GM19324 (cell line): ENCODE results near the gene CKB.

Experiments used
- ATAC-seq: cut with Tn5 transposase; IDR thresholded peaks from one replicate; pipeline ENCODE4 v1.9.1; 2021; ENCODE audit warnings: mild to moderate bottlenecking, moderate library complexity; ENCODE audit not compliant: unreplicated experiment, low FRiP score

The CKB gene

DNA sequence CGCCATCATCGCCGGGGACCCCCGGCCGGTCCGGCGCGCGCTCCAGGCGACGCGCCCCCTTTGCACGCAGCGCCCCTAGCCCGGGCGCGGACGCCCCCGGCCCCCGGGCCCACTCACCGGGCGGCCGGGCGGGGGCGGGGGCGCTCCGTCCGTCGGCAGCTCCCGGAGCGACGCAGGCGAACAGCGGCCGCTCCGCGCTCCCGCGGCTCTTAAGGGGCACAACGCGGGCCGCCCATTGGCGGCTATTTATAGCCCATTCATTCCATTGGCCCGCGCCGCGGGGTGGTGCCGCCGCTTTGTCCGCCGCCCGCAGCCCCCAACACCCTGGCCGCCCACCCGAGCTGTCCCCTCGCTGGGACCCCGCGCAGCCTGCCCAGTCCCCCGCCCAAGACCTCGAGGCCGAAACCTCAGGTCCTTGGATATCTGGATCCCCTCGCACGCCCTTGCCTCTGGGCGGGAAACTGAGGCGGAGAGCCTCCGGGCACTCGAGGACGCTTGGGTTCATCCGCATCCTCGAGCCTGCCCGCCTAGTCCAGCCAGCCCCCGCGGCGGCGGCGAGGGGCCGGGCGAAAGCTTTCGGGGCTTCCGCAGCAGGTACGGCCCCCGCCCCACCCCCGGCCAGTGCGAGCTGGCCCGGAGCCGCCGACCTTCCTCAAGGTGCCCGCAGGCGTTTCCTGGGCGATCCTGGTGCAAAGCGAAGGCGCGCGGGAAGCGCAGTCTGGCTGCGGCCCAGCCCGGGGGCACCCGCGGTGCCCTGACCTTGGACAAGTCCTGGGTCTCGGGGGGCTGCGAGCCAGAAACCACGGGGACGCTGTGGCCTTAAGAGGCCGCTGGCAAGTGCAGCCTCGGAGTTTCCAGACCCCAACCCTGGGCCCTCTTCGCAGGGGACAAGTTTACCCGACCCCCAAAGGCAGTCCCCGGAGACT lies at the start of gene CKB:
Gene CKB (minus strand): TSS at position 182 of the 926 bp plus-strand sequence. CDS start 337 bp downstream, outside the sequence.
- no peak for ATAC-seq

- ATAC-seq = no peak
Measured at GRCh38 chr14:103569408-103569807, 46.8 kb upstream of the CKB start.

- ATAC-seq = no peak
Measured at GRCh38 chr14:103568952-103569351, 46.3 kb upstream of the CKB start.

GRCh38 chr14:103563844-103564505 lies 41.3 kb upstream of the CKB start:
- no peak for ATAC-seq

DNA sequence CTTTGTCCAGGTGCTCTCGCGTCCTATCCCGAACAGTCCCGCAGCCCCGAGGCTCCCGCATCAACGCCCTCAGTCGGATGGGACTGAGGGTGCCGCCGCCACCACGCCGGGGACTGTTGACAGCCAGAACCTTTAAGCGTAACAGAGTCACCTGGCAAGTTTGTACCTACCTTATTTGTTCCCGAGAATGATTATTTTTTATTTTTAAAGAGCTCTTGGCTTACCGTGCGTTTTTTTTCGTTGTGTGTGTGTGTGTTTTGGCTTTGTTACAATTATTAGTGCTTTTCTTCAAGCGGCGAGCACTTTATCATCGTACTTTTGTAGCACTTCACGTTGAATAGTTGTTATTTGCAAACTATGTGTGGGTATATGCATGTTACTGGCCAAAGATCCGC lies 40.6 kb upstream of the CKB start:
- no peak for ATAC-seq

GRCh38 chr14:103562429-103563225 lies 40.0 kb upstream of the CKB start, which contains the start of the genes BAG5 and COA8:
Gene BAG5, minus strand, starts transcription at chr14:103562657. Its CDS starts 1,493 bp downstream, at chr14:103561164.
Gene COA8, plus strand, starts transcription at chr14:103562960. Its CDS starts 42 bp downstream, at chr14:103563002.
- ATAC-seq = peak; percentile 86

DNA sequence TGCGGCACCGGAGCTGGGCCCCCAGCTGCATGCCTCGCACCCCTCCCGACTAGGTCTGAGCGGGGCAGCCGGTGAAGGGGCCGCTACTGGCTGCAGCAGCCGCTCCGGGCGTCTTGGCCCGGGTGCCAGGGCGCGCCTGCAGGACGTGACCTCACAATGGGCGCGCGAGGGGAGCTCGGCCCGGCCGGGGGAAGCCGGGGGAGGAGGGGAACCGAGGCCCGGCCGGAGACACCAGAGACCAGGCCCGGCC lies 39.5 kb upstream of the CKB start:
- peak; percentile 25 for ATAC-seq

- ATAC-seq = no peak
Measured at GRCh38 chr14:103561381-103562178, 39.0 kb upstream of the CKB start.

DNA sequence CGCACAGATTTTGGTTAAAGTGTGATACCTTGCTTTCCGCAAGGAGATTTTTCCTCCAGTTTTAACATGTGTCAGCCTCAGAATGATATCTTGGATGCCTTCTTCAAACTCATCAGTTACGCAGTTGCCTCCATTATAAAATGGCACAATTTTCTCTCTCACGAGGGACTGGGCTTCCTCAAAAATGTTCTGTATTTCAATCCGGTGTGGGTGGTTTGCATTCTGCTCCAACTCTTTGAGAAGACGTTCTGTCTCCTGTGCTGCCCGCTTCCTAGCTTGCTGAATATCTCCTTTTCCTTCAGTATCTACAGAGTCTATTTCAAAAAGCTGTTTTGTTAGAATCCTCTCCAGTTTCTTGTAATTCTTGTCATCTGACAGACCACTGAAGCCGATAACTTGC lies 38.1 kb upstream of the CKB start:
- ATAC-seq = no peak

- no peak for ATAC-seq
Measured at GRCh38 chr14:103559766-103560165, 37.1 kb upstream of the CKB start.

- ATAC-seq = no peak
Measured at GRCh38 chr14:103558071-103558882, 35.6 kb upstream of the CKB start.

- no peak for ATAC-seq
Measured at GRCh38 chr14:103556946-103557758, 34.5 kb upstream of the CKB start.

- ATAC-seq = no peak
Measured at GRCh38 chr14:103555559-103556337, 33.1 kb upstream of the CKB start.

GRCh38 chr14:103552846-103553210 lies 30.2 kb upstream of the CKB start:
- ATAC-seq = no peak

- ATAC-seq = no peak
Measured at GRCh38 chr14:103552011-103552845, 29.6 kb upstream of the CKB start.

- ATAC-seq = no peak
Measured at GRCh38 chr14:103551338-103551762, 28.7 kb upstream of the CKB start.
